Body of pancreas (tissue), 4 donors: ENCODE results near the gene PHKA2.

ENCODE experiments used
- POLR2A ChIP-seq, 3 donors: fragments of 450-650 bp; IDR thresholded peaks; one replicate each; pipeline ENCODE4 v1.6.1; 2016; ENCODE audit warnings: antibody characterized with exemption in 3 of 3, mild to moderate bottlenecking in 2 of 3
- TF ChIP-seq, protein P1 (sequence below), 7 experiments: fragments of 450-650 bp in 4 of 7; fragments of 200-600 bp in 3 of 7; sonication (generic) in 3 of 7; IDR thresholded peaks; one replicate each; pipeline ENCODE4 v1.5.1; 2016 to 2019; ENCODE audit warnings: antibody characterized with exemption in 7 of 7

DNA sequence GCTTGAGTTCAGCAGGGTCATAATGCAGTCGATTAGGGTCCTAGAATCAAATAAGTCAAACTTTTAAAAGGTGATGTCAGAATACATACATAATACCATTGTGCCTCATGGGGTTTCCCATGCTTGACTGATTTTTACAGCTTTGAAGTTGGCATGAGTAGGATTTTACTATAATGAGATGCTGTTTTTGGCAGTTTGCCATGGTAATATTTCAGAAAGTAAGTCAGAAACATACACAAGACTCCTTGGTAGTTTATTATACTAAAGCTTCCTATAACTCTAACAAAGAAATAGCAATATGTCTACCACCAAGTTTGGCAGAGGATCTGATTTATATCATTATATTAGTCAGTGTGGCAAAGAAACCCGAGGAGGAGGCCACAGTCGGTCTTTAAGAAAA lies 45.2 kb downstream of the PHKA2 start:
- TF ChIP-seq, protein P1, sequence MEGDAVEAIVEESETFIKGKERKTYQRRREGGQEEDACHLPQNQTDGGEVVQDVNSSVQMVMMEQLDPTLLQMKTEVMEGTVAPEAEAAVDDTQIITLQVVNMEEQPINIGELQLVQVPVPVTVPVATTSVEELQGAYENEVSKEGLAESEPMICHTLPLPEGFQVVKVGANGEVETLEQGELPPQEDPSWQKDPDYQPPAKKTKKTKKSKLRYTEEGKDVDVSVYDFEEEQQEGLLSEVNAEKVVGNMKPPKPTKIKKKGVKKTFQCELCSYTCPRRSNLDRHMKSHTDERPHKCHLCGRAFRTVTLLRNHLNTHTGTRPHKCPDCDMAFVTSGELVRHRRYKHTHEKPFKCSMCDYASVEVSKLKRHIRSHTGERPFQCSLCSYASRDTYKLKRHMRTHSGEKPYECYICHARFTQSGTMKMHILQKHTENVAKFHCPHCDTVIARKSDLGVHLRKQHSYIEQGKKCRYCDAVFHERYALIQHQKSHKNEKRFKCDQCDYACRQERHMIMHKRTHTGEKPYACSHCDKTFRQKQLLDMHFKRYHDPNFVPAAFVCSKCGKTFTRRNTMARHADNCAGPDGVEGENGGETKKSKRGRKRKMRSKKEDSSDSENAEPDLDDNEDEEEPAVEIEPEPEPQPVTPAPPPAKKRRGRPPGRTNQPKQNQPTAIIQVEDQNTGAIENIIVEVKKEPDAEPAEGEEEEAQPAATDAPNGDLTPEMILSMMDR (IDR thresholded peaks at IDR 0.05) = no peak
- no peak for TF ChIP-seq POLR2A (IDR thresholded peaks at IDR 0.05)
